DMS 273 (cell line): Measurements from ENCODE around the gene ZFHX3.
A peak's percentile ranks its signal among the peaks of the same experiment; 100 is the strongest.

Experiments used
- DNase-seq: peaks from one replicate; lab custom pipeline; 2025; ENCODE audit not compliant: unreplicated experiment; lab: John Stamatoyannopoulos, UW

Gene ZFHX3

GRCh38 chr16:73068541-73069401 lies 20.8 kb upstream of the ZFHX3 start:
- peak; percentile 56 for DNase-seq

- DNase-seq: no peak
These were observed 20.0 kb upstream of the ZFHX3 start for GRCh38 chr16:73067671-73068540.

DNA sequence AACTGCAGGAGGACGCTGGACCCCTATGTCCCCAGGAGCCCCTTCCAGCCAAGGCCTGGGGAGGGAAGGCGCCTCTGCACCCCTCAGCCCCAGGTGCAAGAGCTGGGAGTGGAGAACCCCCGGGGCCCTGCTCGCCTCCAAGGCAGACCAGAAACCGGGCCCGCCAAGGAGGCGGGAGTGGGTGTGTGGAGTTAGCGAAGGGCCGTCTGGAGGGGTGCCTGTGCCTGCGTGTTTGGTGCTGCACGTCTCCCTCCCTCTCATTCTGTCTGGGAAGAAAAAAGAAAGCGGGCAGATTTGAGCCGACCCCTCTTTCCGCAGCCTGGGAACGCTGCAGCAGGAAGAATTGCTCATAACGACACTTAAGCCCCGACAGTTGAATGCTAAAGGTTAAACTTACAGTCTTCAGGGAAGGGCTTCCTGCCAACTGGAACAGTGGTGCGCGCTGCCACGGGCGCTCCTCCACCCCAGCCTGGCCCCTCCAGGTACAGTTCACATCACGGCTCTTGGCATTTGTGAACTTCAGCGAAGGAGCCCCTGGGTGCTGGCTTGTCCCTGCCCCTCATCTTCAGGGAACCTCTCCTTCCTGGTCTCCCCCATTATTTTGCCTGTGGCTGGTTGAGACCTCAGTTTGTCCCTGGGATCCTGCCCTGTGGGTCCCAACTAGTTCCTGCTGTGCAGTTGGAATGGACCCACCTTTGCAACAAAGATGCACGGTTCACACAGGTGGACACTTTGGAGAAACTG lies 19.2 kb upstream of the ZFHX3 start:
- no peak for DNase-seq

DNA sequence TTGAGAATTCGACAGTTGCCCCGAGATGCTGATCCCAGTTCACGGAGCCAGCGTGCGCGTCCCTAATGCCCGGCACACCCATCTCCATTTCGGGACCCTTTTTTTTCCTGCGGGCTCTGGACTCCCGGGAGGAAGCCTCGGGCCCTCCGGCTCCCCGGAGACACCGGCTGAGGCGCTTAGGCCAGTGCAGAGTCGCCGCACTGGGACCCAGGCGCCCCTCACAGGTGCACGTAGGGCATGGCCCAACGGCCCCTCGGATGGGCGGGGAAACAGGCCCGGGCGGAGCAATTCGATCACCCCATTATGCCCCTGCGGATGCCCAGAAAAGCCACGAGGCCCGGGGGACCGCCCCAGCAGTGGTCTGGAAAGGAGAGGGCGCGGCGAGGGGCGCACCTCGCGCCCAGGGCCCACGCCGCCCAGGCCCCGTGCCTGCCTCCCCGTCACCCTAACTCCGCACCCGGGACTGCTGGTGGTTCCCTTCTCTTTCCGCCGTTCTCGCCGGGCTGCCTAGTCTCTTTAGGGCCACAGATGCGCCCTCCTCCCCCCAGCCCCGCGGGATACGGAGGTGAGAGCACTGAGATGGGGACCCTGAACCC lies 18.5 kb upstream of the ZFHX3 start:
- no peak for DNase-seq

- peak; percentile 15 for DNase-seq
These were observed 17.9 kb upstream of the ZFHX3 start for GRCh38 chr16:73065632-73066330.

GRCh38 chr16:73064994-73065545 lies 17.1 kb upstream of the ZFHX3 start:
- no peak for DNase-seq

- no peak for DNase-seq
These were observed 16.5 kb upstream of the ZFHX3 start for GRCh38 chr16:73064212-73064993.

- DNase-seq: no peak
These were observed 15.9 kb upstream of the ZFHX3 start for GRCh38 chr16:73063854-73064211.

GRCh38 chr16:73062743-73063733 lies 15.1 kb upstream of the ZFHX3 start:
- DNase-seq: no peak

DNA sequence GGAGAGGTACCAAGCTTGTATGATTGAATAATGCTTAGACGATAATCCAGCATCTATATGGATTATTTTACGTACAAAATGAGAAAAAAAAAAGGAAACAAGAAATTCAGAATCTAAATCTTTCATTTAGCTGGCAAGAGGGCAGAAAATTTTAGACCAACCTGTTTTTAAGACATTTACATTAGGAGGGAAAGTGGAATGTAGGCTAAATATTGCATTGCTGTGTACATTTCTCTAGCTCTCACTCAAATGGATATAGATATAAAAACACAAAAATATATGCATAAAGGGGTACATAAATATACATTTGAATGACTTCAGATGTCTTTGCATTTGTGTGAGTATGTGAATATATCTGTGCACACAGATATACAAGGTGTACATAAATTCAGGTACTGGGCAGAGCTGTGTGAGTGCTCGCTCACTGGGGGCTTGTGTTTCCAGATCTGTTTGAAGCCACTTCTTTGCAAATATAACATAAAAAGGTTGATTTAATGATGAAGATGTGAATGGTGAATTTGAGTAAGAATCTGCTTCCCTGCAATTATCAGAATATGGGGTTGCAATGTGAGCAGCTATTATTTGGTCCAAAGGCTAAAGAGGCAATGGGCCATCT lies 14.2 kb upstream of the ZFHX3 start:
- DNase-seq: no peak

DNA sequence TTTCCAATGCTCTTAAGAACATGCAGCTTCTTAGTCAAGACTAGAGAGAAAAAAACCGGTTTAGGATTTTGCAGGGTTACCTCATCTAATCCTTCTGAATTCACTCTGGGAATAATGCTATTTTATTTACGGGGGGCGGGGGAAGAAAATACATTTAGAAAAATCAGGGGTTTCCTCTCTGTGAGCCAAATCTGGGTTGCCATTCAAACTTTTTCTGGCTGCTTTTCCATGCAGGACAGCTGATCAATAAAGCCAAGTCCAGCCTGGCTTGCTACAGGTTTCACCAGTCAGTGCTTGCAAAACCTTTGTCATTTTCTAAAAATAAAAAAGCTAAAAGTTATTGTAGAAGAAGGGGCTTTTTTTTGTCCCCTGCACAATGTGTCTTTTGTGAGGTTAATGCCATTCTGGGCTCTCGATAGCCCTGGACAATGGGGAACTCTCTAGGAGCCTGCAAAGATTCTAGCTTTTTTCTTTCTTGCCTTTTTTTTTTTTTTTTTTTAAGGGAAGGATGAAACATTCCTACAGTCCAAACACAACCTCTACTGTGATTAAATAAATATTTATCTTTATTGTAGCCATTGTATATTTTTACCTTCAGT lies 13.1 kb upstream of the ZFHX3 start:
- no peak for DNase-seq

- no peak for DNase-seq
These were observed 12.1 kb upstream of the ZFHX3 start for GRCh38 chr16:73059779-73060615.

DNA sequence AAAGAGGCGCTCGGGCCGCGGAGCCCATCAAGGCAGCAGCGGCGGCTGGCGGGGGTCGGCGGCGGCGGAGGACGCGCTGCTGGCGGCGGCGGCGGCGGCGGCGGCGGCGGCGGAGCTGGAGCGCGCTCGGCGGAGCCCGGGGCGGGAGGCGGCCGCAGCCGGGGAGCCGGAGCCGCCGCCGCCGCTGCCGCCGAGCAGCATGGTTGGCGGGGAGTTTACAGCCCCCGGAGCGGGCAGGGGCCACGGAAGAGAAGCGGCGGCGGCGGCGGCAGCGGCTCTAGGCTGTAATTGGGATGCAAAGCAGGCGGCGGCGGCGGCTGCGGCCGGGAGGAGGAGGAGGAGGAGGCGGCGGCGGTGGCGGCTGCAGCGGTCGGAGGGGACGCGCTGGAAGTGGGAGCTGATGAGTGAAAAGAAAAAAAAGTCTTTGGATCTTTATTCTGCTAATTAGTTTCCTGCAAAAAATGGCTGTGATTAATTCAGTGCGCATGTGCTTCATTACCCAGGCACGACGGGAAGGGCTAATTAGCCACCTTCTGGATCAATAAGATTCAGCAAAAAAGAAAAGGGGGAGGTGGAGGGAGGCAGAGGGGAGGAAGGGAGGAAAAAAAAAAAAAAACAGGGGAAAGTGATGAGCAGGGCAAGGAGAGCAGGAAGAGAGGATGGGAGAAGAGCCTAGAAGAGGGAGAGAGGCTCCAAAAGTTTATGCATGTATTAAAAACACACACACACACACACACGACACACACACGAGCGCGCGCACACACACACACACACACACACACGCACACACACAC lies 10.9 kb upstream of the ZFHX3 start:
- DNase-seq: peak; percentile 79

DNA sequence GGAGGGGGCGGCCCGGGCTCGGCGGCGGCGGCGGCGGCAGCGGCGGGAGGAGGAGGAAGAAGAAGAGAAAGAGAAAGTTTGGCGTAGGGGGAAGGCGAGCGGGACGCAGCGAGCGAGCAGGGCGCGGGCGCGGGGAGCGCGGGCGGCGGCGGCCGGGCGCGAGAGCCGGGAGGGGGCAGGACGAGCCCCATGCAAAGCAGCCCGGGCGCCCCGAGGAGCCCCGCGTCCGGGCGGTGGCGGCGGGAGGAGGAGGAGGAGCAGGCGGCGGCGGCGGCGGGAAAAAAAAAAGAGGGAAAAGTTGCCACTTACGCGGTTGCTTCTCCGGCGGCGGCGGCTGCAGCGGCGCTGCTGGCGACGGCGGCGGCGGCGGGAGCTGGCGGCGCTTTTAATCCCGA lies 10.3 kb upstream of the ZFHX3 start:
- DNase-seq: peak; percentile 81

DNA sequence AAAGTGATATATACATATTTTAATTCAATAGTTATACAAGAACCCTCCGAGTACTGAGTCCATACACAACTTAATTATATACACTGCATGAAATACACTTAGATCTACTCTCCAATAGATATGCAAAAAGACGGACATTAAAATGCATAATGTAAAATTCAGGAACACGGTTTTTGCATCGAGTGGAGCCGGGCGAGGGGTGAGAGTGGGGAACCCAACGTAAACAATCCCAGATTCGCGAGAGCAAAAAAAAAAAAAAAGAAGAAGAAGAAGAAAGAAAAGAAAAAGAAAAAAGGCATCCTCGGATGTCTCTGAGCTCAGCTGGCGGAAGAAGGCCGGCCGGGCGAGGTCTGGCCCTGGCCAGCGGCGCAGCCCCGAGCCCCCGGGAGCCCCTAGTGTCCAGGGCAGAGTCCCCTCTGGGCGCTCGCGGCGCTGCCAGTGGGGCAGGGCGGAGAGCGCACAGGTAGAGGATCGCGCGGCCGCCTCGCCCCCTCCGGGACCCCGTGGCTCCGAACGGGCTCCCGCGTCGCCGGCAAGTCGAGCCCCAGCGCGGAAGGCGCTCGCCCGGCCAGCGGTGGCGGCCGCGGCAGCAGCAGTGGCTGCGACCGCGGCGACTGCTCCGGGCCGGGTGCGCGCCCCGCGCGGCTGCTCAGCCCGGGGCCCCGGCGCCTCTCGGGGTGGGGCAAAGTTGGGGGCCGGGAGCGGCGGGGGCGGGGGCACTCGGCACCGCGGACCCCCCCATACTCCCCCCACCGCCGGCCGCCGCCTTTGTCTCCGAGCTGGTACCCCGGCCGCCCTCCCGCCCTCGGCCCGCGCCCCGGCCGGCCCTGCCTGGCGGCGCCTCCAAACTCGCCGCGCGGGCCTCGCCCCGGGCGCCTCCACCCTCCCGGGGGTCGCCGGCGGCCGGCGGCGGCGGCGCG lies 9.6 kb upstream of the ZFHX3 start:
- peak; percentile 68 for DNase-seq
